DND-41 (cell line): Measurements from ENCODE around the gene RABGAP1.

Experiments
- CTCF ChIP-seq: IDR thresholded peaks from 2 replicates; pipeline ENCODE4 v1.5.1; 2012; ENCODE audit warnings: borderline replicate concordance, low read length, moderate library complexity, mild to moderate bottlenecking; ENCODE audit not compliant: poor library complexity, severe bottlenecking; ENCODE audit errors: extremely low read depth
- EZH2 ChIP-seq: IDR thresholded peaks from 3 replicates; pipeline ENCODE4 v1.6.1; 2012; ENCODE audit warnings: borderline replicate concordance, low read depth, mild to moderate bottlenecking, moderate library complexity, low read length, inconsistent platforms; ENCODE audit not compliant: severe bottlenecking

GRCh38 chr9:123119566-123119965 lies 178.7 kb downstream of the RABGAP1 start:
- TF ChIP-seq EZH2 (no peak), CTCF (no peak)
